IMR-90 (cell line): Measurements from ENCODE around the gene SLC17A3.

Experiments
- CHD1 ChIP-seq: IDR thresholded peaks from 2 replicates; pipeline ENCODE4 v1.6.1; 2012; ENCODE audit warnings: low read depth, low read length, improper control_type of control experiment
- CTCF ChIP-seq: conservative IDR thresholded peaks from 2 replicates; pipeline ENCODE4 v1.5.1; 2012; ENCODE audit warnings: mild to moderate bottlenecking, low read depth, low read length, improper control_type of control experiment

GRCh38 chr6:25869840-25870239 is 4.2 kb downstream of the SLC17A3 start:
- TF ChIP-seq CTCF (no peak), CHD1 (no peak)
